ENCODE results near the gene PHRF1.

PHRF1 gene

GRCh38 chr11:539971-540481, 36.2 kb upstream of the PHRF1 start:
- DNase-seq (ENCODE audit: low spot score) = no peak

GRCh38 chr11:540583-541432, 35.5 kb upstream of the PHRF1 start:
- no peak for DNase-seq (ENCODE audit: low spot score)

- DNase-seq (ENCODE audit: low spot score) = no peak
Observed at GRCh38 chr11:541433-541885, 34.8 kb upstream of the PHRF1 start.

- DNase-seq (ENCODE audit: low spot score) = no peak
Observed at GRCh38 chr11:544817-545166, 31.5 kb upstream of the PHRF1 start.

DNA sequence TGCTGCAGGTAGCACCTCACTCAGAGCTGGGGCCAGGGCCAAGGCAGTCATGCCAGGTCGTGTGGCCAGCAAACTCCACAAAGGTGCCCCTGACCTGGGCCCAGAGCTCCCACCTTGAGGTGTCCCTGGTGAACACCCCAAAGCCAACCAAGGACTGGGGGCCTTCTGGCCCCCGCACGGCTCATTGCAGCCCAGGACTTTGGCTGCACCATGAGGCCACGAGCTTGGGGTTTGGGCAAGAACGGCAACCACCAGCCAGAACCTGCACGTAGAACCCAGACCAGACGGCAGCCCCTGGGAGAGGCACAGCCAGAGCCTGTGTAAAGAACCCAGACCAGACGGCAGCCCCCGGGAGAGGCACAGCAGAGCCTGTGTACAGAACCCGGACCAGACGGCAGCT, 31.1 kb upstream of the PHRF1 start:
- no peak for DNase-seq (ENCODE audit: low spot score)

DNA sequence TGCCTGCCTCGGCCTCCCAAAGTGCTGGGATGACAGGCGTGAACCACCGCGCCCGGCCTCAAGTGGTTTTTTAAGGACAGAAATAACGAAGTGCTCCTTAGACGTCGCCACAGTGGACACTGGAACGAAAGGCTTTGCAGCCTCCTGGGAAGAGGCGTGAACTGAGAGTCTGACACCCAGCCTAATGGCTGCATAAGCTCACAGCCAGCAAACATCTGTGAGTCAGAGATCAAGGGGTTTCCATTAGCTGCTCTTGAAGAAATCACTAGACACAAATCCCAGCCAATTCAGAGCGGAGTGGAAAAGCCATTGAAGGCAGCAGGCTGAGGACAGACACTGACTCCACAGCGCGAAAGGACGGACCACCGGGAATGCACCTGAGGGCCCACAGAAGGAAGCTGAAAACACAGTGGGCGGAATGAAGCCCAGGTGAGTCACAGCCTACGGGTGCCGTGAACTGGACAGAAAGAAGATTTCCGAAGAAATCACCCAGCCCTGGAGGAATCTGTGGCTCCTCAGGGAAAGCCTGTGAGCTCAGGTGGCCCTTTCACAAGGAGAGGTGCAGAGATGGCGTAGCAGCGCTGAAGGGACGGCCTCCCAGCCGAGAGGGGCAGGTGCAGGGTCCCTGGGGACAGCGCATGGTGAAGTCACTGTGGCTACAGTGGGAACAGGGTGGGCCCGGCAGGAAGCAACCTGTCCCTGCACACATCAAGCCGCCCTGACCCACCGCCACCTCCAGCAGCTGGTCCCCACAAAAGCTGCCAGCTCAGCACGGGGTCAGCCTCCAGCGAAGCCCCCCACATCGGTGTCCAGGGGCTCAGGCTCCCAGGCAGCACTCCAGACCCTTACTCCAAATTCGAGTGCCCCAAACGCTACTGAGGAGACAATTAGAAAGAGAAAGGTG, 27.3 kb upstream of the PHRF1 start:
- no peak for DNase-seq (ENCODE audit: low spot score)

DNA sequence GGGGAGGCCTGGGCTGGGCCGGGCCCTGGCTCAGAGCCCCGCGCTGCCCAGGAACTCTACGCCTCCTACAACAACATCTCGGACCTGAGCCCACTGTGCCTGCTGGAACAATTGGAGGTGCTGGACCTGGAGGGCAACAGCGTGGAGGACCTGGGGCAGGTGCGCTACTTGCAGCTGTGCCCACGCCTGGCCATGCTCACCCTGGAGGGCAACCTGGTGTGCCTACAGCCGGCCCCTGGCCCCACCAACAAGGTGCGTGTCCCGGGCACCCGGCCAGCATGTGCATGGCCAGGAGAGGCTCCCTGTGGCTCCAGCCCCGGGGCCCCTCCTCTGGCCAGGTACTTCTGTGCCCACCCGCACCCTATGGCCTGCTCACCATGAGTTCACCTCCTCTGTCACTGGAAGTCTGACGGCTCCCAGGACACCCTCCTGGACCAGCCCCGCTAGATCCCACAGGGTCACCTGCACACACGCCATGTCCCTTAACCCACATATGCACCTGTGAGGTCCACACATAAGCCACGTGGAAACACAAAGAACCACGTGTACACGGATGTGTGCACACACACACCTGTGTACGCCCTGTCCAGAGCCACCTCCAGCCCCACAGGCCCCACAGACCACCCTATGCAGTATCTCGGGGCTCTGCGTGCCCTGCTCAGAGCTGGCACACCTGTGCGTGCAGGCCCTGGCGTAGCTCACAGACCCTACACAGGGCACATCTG, 26.1 kb upstream of the PHRF1 start:
- DNase-seq (ENCODE audit: low spot score) = no peak

GRCh38 chr11:550746-551085, 25.6 kb upstream of the PHRF1 start:
- no peak for DNase-seq (ENCODE audit: low spot score)

DNA sequence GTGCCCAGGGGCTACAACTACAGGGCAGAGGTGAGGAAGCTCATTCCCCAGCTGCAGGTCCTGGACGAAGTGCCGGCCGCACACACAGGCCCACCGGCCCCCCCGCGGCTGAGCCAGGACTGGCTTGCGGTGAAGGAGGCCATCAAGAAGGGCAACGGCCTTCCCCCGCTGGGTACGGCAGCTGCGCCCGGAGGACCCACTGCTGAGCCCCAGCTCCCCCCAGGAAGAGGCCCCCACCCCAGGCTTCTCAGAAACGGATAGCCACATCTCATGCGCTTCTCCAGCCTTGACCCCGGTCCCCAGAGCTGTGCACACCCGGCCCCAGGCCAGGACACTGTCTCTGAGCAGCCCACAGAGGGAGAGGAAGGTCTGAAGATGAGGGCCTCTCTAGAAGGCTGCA, 25.1 kb upstream of the PHRF1 start:
- DNase-seq (ENCODE audit: low spot score) = no peak

GRCh38 chr11:551596-551995, 24.7 kb upstream of the PHRF1 start:
- no peak for DNase-seq (ENCODE audit: low spot score)

GRCh38 chr11:553083-553987, 22.9 kb upstream of the PHRF1 start:
- no peak for DNase-seq (ENCODE audit: low spot score)

GRCh38 chr11:553988-554340, 22.3 kb upstream of the PHRF1 start:
- no peak for DNase-seq (ENCODE audit: low spot score)

GRCh38 chr11:554428-555226, 21.6 kb upstream of the PHRF1 start:
- peak; percentile 90 for DNase-seq (ENCODE audit: low spot score)

- DNase-seq (ENCODE audit: low spot score) = no peak
Observed at GRCh38 chr11:555227-555779, 21.0 kb upstream of the PHRF1 start.

- DNase-seq (ENCODE audit: low spot score) = no peak
Observed at GRCh38 chr11:555780-556661, 20.2 kb upstream of the PHRF1 start.

DNA sequence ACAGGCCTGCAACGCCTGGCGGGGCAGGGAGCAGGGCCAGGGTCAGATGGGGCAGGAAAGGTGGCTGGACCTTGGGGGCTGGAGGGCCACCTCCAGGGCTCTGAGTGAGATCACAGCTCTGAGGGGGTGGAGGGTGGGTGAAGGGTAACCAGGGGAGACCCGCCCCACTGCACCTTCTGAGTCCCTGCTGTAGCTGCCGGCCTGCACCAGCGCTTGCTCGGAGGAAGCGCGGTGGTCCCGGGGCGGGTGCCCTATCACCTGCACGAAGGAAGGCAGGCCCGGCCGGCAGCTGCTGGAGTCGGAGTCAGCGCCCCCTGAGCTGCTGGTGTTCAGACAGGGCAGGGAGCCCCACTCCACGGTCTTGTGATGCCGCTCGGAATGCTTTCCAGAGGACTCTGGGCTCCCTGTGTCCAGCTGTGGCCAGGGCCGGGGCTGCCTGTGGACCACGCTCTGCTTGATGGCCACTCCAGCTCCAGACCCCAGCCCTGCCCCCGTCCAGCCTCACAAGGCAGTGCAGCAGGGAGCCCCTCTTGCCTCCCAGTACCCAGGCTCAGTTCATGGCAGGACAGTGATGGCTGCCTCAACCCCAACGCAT, 19.5 kb upstream of the PHRF1 start:
- no peak for DNase-seq (ENCODE audit: low spot score)

DNA sequence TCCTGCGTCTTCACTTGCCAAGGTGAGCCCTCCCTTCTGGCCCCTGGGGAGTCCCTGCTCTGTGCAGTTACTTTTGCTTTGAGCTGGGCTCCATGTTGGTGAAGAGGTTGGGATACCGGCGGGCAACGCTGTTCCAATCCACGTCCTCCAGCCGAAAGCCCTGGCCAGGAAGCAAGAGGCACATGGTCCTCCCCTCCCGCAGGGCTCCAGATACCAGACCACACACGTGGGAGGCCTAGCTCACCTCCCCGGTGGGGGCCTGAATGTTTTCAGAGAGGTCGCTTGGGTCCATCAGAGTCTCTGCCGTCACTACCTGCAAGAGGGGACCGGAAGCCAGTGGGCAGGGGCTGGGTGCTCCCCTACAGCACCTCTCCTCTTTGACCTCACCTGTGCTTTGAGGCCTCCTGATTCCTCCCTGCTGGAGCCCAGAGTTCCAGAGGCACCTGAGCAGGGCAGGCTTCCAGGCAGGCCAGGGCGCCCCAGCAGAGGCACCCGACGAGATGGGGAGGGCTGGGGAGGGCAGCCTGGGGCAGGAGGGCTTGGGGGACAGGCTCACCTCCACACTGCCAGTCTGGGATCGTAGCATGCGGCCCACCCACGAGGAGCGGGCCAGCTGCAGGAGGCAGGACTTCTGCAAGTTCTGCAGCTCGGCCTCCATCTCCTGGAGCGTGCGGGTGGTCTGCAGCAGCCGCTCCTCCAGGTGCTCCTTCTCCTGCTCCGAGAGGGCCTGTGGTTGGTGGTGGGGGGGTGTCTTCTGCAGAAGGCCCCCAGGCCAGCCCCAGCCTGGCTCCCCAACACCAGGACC, 18.7 kb upstream of the PHRF1 start:
- no peak for DNase-seq (ENCODE audit: low spot score)

DNA sequence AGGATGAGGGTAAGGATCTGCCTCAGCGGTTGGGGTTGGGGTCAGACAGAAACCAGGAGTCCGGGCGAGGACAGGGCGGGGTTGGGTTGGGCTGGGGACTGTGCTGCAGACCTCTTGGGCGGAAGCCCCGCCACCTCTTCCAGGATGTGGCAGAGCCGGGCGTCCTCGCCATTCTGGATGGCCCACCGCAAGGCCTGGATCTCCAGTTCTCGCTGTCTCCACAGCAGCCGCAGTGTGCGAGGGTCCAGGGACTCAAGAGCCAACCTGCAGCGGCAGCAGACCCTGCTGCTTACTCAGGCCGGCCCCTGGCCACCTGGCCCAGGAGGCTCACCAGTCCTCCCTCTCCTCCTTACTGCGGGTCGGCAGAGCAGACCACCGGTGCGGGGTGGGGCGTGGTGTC, 17.8 kb upstream of the PHRF1 start:
- DNase-seq (ENCODE audit: low spot score) = no peak
